ENCODE measurements around the gene SNRNP40. TPM values are rescaled to one million over a fixed set of nuclear protein-coding genes. Genes with fewer than 3 reads are reported as not detected.

SNRNP40 gene
- total and polyA plus RNA-seq, 2 donors (not counting 3 experiments of a cell fraction or from before 2014, with no cell fraction given) = 66.3 to 78.1 TPM

DNA sequence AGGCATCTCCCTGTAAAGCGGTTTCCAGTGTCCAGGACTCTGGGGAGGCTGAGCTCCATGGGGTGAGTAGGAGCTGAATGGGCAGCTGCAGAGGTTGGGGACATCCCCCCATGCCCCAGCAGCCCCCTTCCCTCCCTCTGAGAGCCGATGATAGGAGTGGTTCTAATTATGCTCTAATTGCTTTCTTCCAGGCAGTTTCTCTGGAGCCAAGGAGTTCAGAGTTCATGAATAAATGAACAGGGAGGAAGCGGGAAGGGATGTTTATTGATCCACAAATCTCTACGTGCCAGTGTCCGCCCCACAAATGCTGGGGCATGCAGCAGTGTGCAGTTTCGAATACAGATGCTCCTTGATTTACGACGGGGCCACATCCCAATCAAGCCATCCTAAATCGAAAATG, 72.5 kb downstream of the SNRNP40 start:
- Histone ChIP-seq H3K4me1 (ENCODE audit: control insufficient read depth, extremely low read depth, insufficient read depth, low read length) (no peaks in the 10 kb centered on the region), H3K79me2 (ENCODE audit: control insufficient read depth, insufficient read depth, low read length) (no peaks in the 10 kb centered on the region), H2AFZ (ENCODE audit: low read depth, low read length) (no peak overlapping the region), H3K9ac (replicated peaks; ENCODE audit: extremely low read depth, insufficient read depth, low read length) (no peak overlapping the region), H3K4me3 (replicated peaks in 1 of 3; ENCODE audit: insufficient read depth in 1 of 3, low read depth in 1 of 3, low read length in 3 of 3) (no peak overlapping the region), H4K20me1 (replicated peaks; ENCODE audit: control insufficient read depth, extremely low read depth, insufficient read depth, low read length) (no peaks in the 10 kb centered on the region), H3K27ac (ENCODE audit: insufficient read depth, low read depth, low read length) (no peak overlapping the region), H3K27me3 (ENCODE audit: control insufficient read depth in 2 of 2, insufficient read depth in 2 of 2, low read length in 2 of 2) (no peaks in the 10 kb centered on the region), H3K4me2 (ENCODE audit: insufficient read depth, low read length) (no peak overlapping the region), H3K36me3 (ENCODE audit: control insufficient read depth in 2 of 2, extremely low read depth in 1 of 2, insufficient read depth in 2 of 2, low read length in 2 of 2) (no peaks in the 10 kb centered on the region), H3K9me1 (replicated peaks; ENCODE audit: control insufficient read depth, extremely low read depth, insufficient read depth, low read length) (no peaks in the 10 kb centered on the region), H3K9me3 (replicated peaks; ENCODE audit: control insufficient read depth, insufficient read depth, low read length) (no peaks in the 10 kb centered on the region)
- DNase-seq (ENCODE audit: low read depth, low spot score) = no peak
- ChIA-PET POLR2A (no interaction called here), CTCF (no interaction called here)
- no TSS peak for BruUV-seq (replicated peaks)
- dilution Hi-C loops (cut with MboI; ENCODE audit: extremely low pct_ligation_motif_present, low sequenced_read_pairs) = no loop called here
- no peak for FAIRE-seq
- intact Hi-C loops (cut with micrococcal nuclease) = no loop called here
- no peak for TF ChIP-seq GATA2 (IDR thresholded peaks at IDR 0.05; ENCODE audit: insufficient read depth, insufficient read length, low read depth, low read length)

DNA sequence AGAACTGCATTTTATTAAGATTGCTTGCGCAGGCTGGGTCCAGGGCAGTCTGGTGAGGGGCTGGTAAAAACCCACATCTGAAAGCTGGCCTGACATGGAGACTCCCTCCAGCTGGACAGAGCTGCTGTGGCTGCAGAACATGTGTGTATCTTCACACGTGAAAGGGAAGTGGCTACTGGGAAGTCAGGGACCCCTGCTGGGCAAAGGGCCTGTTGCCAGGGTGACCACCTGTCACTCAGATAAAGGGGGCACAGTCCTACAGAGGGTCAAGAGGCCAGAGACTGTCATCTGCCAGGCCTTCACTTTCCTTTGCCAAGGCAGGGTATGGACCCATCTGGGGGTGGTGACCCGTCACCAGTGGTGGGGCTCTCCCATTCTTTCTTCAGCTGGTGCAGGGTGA, 74.4 kb downstream of the SNRNP40 start:
- BruUV-seq (replicated peaks) = no TSS peak
- Histone ChIP-seq H3K4me2 (ENCODE audit: insufficient read depth, low read length) (no peak overlapping the region), H3K9me3 (replicated peaks; ENCODE audit: control insufficient read depth, insufficient read depth, low read length) (no peaks in the 10 kb centered on the region), H4K20me1 (replicated peaks; ENCODE audit: control insufficient read depth, extremely low read depth, insufficient read depth, low read length) (no peaks in the 10 kb centered on the region), H3K4me3 (replicated peaks in 1 of 3; ENCODE audit: insufficient read depth in 1 of 3, low read depth in 1 of 3, low read length in 3 of 3) (no peak overlapping the region), H3K27ac (ENCODE audit: insufficient read depth, low read depth, low read length) (no peak overlapping the region), H2AFZ (ENCODE audit: low read depth, low read length) (no peak overlapping the region), H3K36me3 (ENCODE audit: control insufficient read depth in 2 of 2, extremely low read depth in 1 of 2, insufficient read depth in 2 of 2, low read length in 2 of 2) (no peaks in the 10 kb centered on the region), H3K79me2 (ENCODE audit: control insufficient read depth, insufficient read depth, low read length) (no peaks in the 10 kb centered on the region), H3K27me3 (ENCODE audit: control insufficient read depth in 2 of 2, insufficient read depth in 2 of 2, low read length in 2 of 2) (no peaks in the 10 kb centered on the region), H3K9me1 (replicated peaks; ENCODE audit: control insufficient read depth, extremely low read depth, insufficient read depth, low read length) (no peaks in the 10 kb centered on the region), H3K9ac (replicated peaks; ENCODE audit: extremely low read depth, insufficient read depth, low read length) (no peak overlapping the region), H3K4me1 (ENCODE audit: control insufficient read depth, extremely low read depth, insufficient read depth, low read length) (no peaks in the 10 kb centered on the region)
- ChIA-PET CTCF (interaction anchor here (1.6 kb wide), 1 partner anchor 9 kb away, joined by 4 read pairs; no protein-coding TSS in a partner anchor), POLR2A (no interaction called here)
- intact Hi-C loops (cut with micrococcal nuclease) (no loop called here), dilution Hi-C loops (cut with MboI; ENCODE audit: extremely low pct_ligation_motif_present, low sequenced_read_pairs) (no loop called here)
- FAIRE-seq (no peak), DNase-seq (ENCODE audit: low read depth, low spot score) (no peak)
- TF ChIP-seq POLR2A (IDR thresholded peaks at IDR 0.05; ENCODE audit: low read depth, low read length) (no peak), POLR2AphosphoS5 (IDR thresholded peaks at IDR 0.05; ENCODE audit: insufficient read depth, low read depth, low read length) (no peak), JUN (IDR thresholded peaks at IDR 0.05; ENCODE audit: borderline replicate concordance, insufficient read depth, insufficient read length, low read depth) (no peak), EZH2 (IDR thresholded peaks at IDR 0.05; ENCODE audit: borderline replicate concordance, low read depth, low read length, severe bottlenecking) (no peak), FOS (IDR thresholded peaks at IDR 0.05; ENCODE audit: borderline replicate concordance, insufficient read depth, low read length) (no peak), GATA2 (IDR thresholded peaks at IDR 0.05; ENCODE audit: insufficient read depth, insufficient read length, low read depth, low read length) (no peak), MYC (IDR thresholded peaks at IDR 0.05; ENCODE audit: low read depth, low read length) (no peak)
- TF ChIP-seq, protein P1, sequence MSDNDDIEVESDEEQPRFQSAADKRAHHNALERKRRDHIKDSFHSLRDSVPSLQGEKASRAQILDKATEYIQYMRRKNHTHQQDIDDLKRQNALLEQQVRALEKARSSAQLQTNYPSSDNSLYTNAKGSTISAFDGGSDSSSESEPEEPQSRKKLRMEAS (IDR thresholded peaks at IDR 0.05; ENCODE audit: insufficient read depth, insufficient read length) = no peak
- TF ChIP-seq, protein P2, sequence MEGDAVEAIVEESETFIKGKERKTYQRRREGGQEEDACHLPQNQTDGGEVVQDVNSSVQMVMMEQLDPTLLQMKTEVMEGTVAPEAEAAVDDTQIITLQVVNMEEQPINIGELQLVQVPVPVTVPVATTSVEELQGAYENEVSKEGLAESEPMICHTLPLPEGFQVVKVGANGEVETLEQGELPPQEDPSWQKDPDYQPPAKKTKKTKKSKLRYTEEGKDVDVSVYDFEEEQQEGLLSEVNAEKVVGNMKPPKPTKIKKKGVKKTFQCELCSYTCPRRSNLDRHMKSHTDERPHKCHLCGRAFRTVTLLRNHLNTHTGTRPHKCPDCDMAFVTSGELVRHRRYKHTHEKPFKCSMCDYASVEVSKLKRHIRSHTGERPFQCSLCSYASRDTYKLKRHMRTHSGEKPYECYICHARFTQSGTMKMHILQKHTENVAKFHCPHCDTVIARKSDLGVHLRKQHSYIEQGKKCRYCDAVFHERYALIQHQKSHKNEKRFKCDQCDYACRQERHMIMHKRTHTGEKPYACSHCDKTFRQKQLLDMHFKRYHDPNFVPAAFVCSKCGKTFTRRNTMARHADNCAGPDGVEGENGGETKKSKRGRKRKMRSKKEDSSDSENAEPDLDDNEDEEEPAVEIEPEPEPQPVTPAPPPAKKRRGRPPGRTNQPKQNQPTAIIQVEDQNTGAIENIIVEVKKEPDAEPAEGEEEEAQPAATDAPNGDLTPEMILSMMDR (IDR thresholded peaks at IDR 0.05; ENCODE audit: extremely low read depth in 1 of 2, insufficient read depth in 1 of 2, low read depth in 1 of 2, low read length in 2 of 2) = no peak
